Thyroid gland (tissue), 4 donors: ENCODE measurements around the gene PAX6.

Source experiments
- POLR2A ChIP-seq, 2 donors: fragments of 450-650 bp; IDR thresholded peaks; one replicate each; pipeline ENCODE4 v1.6.1; 2017; ENCODE audit warnings: antibody characterized with exemption in 2 of 2, mild to moderate bottlenecking in 2 of 2, moderate library complexity in 1 of 2
- TF ChIP-seq, protein P1 (sequence below), 6 experiments: fragments of 200-600 bp in 3 of 6; fragments of 450-650 bp in 3 of 6; sonication (generic) in 3 of 6; IDR thresholded peaks; one replicate each; pipeline ENCODE4 v1.5.1; 2016 to 2019; ENCODE audit warnings: antibody characterized with exemption in 6 of 6, mild to moderate bottlenecking in 2 of 6, inconsistent platforms in 1 of 6, moderate library complexity in 1 of 6

DNA sequence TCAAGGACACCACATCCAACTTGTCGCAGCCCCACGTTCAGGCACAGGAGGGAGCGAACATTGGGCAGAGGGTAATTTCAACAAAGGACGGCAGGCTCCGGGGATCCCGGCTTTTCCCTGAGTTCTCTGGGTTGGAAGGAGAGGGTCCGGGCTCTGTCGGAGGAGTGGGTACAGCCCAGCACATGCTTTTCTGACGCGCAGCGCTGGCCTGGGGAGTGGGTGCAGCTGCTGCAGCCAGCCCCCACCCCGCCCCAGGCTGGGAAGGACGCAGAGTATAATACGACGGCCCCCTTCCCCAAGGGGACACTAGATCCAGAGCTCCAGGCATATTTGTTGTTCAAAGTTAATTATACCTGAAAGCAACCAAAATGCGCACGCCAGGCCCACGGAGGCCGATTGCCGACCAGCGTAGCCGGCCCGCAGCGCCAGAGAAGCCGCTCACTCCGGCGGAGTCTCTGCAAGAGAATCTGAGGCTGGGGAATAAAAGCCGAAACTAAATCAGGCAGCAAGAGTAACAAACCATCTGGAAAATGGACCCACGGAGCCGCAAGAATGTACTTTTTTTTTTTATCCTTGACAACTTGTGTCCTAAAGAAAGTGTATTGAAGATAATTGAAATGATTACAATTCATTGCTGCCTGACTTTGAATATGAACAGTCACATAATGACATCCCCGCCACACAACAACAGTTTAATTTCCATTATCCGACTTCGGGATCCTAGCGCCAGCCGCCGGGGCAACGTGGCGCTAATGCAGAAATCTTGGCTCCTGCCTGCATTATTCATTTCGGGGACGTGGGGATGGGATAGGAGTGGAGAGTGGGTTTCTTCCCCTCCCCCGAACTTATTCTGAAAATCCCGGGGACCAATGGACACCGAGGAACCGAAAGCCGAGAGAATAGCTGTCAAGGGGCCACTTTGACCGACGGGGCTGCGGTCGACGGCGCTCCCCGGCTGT is 14.0 kb upstream of the PAX6 start:
- TF ChIP-seq, protein P1, sequence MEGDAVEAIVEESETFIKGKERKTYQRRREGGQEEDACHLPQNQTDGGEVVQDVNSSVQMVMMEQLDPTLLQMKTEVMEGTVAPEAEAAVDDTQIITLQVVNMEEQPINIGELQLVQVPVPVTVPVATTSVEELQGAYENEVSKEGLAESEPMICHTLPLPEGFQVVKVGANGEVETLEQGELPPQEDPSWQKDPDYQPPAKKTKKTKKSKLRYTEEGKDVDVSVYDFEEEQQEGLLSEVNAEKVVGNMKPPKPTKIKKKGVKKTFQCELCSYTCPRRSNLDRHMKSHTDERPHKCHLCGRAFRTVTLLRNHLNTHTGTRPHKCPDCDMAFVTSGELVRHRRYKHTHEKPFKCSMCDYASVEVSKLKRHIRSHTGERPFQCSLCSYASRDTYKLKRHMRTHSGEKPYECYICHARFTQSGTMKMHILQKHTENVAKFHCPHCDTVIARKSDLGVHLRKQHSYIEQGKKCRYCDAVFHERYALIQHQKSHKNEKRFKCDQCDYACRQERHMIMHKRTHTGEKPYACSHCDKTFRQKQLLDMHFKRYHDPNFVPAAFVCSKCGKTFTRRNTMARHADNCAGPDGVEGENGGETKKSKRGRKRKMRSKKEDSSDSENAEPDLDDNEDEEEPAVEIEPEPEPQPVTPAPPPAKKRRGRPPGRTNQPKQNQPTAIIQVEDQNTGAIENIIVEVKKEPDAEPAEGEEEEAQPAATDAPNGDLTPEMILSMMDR (IDR thresholded peaks at IDR 0.05) = no peak
- no peak for TF ChIP-seq POLR2A (IDR thresholded peaks at IDR 0.05)
